ENCODE measurements around the gene RHBDF1. TPM values are rescaled to one million over a fixed set of nuclear protein-coding genes. Genes with fewer than 3 reads are reported as not detected.

The RHBDF1 gene
- total and polyA plus RNA-seq, 2 of the 13 experiments (the other 11 are each of a cell fraction or from before 2014, with no cell fraction given) = 5.4 to 26.9 TPM

DNA sequence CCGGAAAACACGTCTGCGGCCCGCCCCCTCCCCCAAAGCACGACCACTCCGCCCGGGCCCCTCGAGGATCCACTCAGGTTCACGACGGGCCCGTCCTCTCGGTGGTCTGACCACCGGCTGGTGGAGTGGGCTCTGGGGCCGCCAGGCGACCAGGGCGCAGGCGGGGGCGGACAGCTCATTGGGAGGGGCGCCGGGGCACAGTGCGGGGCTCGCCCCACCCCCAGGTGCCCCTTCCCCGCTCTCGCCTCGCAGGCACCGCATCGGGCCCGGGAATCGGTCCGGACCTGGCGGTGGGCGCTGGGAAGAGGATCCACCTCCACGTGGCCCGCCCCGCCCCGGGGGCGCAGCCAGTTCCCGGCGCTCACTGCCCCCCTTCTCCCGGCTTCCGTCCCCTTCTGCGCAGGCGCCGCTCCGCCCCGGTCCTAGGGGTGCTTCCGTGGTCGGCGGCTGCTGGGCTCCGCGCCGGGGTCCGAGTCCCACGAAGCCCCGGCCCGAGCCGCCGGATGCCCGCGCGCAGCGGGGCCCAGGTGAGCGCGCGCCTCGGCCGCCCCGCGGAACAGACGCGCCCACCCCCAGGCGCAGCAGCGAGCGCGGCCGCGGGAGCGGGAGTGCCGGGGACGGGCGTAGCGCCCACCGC, 5.5 kb upstream of the RHBDF1 start, which contains the start of gene MPG (continued):
- TF ChIP-seq, protein P1, sequence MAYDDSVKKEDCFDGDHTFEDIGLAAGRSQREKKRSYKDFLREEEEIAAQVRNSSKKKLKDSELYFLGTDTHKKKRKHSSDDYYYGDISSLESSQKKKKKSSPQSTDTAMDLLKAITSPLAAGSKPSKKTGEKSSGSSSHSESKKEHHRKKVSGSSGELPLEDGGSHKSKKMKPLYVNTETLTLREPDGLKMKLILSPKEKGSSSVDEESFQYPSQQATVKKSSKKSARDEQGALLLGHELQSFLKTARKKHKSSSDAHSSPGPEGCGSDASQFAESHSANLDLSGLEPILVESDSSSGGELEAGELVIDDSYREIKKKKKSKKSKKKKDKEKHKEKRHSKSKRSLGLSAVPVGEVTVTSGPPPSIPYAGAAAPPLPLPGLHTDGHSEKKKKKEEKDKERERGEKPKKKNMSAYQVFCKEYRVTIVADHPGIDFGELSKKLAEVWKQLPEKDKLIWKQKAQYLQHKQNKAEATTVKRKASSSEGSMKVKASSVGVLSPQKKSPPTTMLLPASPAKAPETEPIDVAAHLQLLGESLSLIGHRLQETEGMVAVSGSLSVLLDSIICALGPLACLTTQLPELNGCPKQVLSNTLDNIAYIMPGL (CRISPR knock-in tag; IDR thresholded peaks at IDR 0.05; ENCODE audit: borderline replicate concordance in 1 of 2, low read depth in 1 of 2) = 0 out of 4 replicates have a peak, but pooled peaks of 1 of the 2 experiments have one; percentile 37
- no peak for TF ChIP-seq ZNF10 (CRISPR knock-in tag; IDR thresholded peaks at IDR 0.05; ENCODE audit: borderline replicate concordance, low read depth)
- TF ChIP-seq PHF21A (CRISPR knock-in tag; IDR thresholded peaks at IDR 0.05) = peak; percentile 62; the same call in 1 of the 2 replicates
- TF ChIP-seq SCMH1 (CRISPR knock-in tag; IDR thresholded peaks at IDR 0.05; ENCODE audit: borderline replicate concordance) = no peak
- TF ChIP-seq, protein P2, sequence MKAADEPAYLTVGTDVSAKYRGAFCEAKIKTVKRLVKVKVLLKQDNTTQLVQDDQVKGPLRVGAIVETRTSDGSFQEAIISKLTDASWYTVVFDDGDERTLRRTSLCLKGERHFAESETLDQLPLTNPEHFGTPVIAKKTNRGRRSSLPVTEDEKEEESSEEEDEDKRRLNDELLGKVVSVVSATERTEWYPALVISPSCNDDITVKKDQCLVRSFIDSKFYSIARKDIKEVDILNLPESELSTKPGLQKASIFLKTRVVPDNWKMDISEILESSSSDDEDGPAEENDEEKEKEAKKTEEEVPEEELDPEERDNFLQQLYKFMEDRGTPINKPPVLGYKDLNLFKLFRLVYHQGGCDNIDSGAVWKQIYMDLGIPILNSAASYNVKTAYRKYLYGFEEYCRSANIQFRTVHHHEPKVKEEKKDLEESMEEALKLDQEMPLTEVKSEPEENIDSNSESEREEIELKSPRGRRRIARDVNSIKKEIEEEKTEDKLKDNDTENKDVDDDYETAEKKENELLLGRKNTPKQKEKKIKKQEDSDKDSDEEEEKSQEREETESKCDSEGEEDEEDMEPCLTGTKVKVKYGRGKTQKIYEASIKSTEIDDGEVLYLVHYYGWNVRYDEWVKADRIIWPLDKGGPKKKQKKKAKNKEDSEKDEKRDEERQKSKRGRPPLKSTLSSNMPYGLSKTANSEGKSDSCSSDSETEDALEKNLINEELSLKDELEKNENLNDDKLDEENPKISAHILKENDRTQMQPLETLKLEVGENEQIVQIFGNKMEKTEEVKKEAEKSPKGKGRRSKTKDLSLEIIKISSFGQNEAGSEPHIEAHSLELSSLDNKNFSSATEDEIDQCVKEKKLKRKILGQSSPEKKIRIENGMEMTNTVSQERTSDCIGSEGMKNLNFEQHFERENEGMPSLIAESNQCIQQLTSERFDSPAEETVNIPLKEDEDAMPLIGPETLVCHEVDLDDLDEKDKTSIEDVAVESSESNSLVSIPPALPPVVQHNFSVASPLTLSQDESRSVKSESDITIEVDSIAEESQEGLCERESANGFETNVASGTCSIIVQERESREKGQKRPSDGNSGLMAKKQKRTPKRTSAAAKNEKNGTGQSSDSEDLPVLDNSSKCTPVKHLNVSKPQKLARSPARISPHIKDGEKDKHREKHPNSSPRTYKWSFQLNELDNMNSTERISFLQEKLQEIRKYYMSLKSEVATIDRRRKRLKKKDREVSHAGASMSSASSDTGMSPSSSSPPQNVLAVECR (CRISPR knock-in tag; IDR thresholded peaks at IDR 0.05; ENCODE audit: borderline replicate concordance) = peak; percentile 76; the same call in 1 of the 2 replicates
- TF ChIP-seq HDAC6 (IDR thresholded peaks at IDR 0.05; ENCODE audit: low read depth, low read length) = no peak
- TF ChIP-seq TCF7L2 (IDR thresholded peaks at IDR 0.05; ENCODE audit: low read depth, low read length) = no peak
- peak; percentile 70 for TF ChIP-seq ZNF879 (CRISPR knock-in tag; IDR thresholded peaks at IDR 0.05)
- TF ChIP-seq ZNF674 (CRISPR knock-in tag; IDR thresholded peaks at IDR 0.05; ENCODE audit: low read depth) = no peak
- TF ChIP-seq ZNF670 (CRISPR knock-in tag; IDR thresholded peaks at IDR 0.05; ENCODE audit: borderline replicate concordance) = no peak
- no peak for TF ChIP-seq ARNT2 (CRISPR knock-in tag; IDR thresholded peaks at IDR 0.05; ENCODE audit: low read depth)
- TF ChIP-seq, protein P3, sequence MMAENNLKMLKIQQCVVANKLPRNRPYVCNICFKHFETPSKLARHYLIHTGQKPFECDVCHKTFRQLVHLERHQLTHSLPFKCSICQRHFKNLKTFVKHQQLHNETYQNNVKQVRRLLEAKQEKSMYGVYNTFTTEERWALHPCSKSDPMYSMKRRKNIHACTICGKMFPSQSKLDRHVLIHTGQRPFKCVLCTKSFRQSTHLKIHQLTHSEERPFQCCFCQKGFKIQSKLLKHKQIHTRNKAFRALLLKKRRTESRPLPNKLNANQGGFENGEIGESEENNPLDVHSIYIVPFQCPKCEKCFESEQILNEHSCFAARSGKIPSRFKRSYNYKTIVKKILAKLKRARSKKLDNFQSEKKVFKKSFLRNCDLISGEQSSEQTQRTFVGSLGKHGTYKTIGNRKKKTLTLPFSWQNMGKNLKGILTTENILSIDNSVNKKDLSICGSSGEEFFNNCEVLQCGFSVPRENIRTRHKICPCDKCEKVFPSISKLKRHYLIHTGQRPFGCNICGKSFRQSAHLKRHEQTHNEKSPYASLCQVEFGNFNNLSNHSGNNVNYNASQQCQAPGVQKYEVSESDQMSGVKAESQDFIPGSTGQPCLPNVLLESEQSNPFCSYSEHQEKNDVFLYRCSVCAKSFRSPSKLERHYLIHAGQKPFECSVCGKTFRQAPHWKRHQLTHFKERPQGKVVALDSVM (CRISPR knock-in tag; IDR thresholded peaks at IDR 0.05) = no peak
- TF ChIP-seq ZNF883 (CRISPR knock-in tag; IDR thresholded peaks at IDR 0.05; ENCODE audit: not compliant biosample characterization) = no peak
- 0 out of 2 replicates have a peak, but pooled peaks have one; percentile 4 for TF ChIP-seq ZMYM4 (CRISPR knock-in tag; IDR thresholded peaks at IDR 0.05)
- no peak for TF ChIP-seq POLR2AphosphoS2 (IDR thresholded peaks at IDR 0.05; ENCODE audit: low read depth, low read length)
- no peak for TF ChIP-seq PTBP1 (IDR thresholded peaks at IDR 0.05; ENCODE audit: low read depth, low read length, poor library complexity, severe bottlenecking)
- TF ChIP-seq GATAD1 (CRISPR knock-in tag; IDR thresholded peaks at IDR 0.05) = no peak; the same call in 1 of the 2 replicates

Measured in HepG2 (cell line).